HEK293 (cell line): ENCODE data around the gene MAGI2.

Experiments used
- CTCF ChIA-PET: fragments of 350-600 bp; formaldehyde crosslinking; extraction: SDS; loops from one replicate; lab custom pipeline; 2021; ENCODE audit warnings: antibody characterized with exemption; lab: Yijun Ruan, JAX
- POLR2A ChIA-PET: fragments of 300-600 bp; formaldehyde crosslinking; extraction: SDS; loops from one replicate; lab custom pipeline; 2020; ENCODE audit warnings: antibody characterized with exemption, inconsistent platforms; lab: Yijun Ruan, JAX
- H3K27ac ChIP-seq: fragments of 200-500 bp; sonication (Bioruptor generic); 2 replicates; pipeline ENCODE4 v1.5.1; 2014; ENCODE audit warnings: low read depth, low read length, control low read depth, inconsistent platforms; ENCODE audit errors: extremely low read depth
- H3K36me3 ChIP-seq, 2 experiments: fragments of 200-500 bp in 1 of 2; sonication (Bioruptor generic) in 1 of 2; 1 replicate in 1 of 2; 2 replicates in 1 of 2; pipeline ENCODE4 v1.5.1; 2014 to 2017; ENCODE audit warnings: inconsistent platforms in 2 of 2, low read length in 2 of 2; ENCODE audit not compliant: control insufficient read depth in 2 of 2, insufficient read depth in 1 of 2
- H3K4me1 ChIP-seq: fragments of 200-500 bp; sonication (Bioruptor generic); 2 replicates; pipeline ENCODE4 v1.5.1; 2014; ENCODE audit warnings: mild to moderate bottlenecking, low read length, inconsistent platforms; ENCODE audit not compliant: control insufficient read depth, insufficient read depth
- H3K4me3 ChIP-seq: 2 replicates; pipeline ENCODE4 v1.5.1; 2011; ENCODE audit warnings: low read depth, mild to moderate bottlenecking, control low read depth, low read length, moderate library complexity
- H3K9me3 ChIP-seq: fragments of 200-500 bp; sonication (Bioruptor generic); 2 replicates; pipeline ENCODE4 v1.5.1; 2014; ENCODE audit warnings: low read depth, low read length, inconsistent platforms; ENCODE audit not compliant: control insufficient read depth, insufficient read depth
- GLI4 ChIP-seq: fragments of 450-650 bp; formaldehyde crosslinking; IDR thresholded peaks from 2 replicates; pipeline ENCODE4 v1.5.1; 2016; ENCODE audit warnings: missing biosample characterization, missing genetic modification characterization
- SCRT1 ChIP-seq: fragments of 450-650 bp; formaldehyde crosslinking; IDR thresholded peaks from 2 replicates; pipeline ENCODE4 v1.5.1; 2016; ENCODE audit warnings: missing biosample characterization, missing genetic modification characterization, borderline replicate concordance
- ZNF121 ChIP-seq: fragments of 450-650 bp; formaldehyde crosslinking; IDR thresholded peaks from 2 replicates; pipeline ENCODE4 v1.5.1; 2016; ENCODE audit warnings: missing biosample characterization, missing genetic modification characterization
- ZNF140 ChIP-seq: fragments of 450-650 bp; formaldehyde crosslinking; IDR thresholded peaks from 2 replicates; pipeline ENCODE4 v1.5.1; 2016; ENCODE audit warnings: missing biosample characterization, missing genetic modification characterization
- ZNF274 ChIP-seq, 2 experiments: fragments of 200-500 bp in 1 of 2; fragments of 450-650 bp in 1 of 2; sonication (Bioruptor generic) in 1 of 2; formaldehyde crosslinking in 1 of 2; IDR thresholded peaks; 2 replicates each; pipeline versions ENCODE4 v1.5.1 to v1.6.1; 2014 to 2016; ENCODE audit warnings: borderline replicate concordance in 1 of 2, inconsistent platforms in 1 of 2, low read length in 1 of 2, missing biosample characterization in 1 of 2, missing genetic modification characterization in 1 of 2
- ZNF394 ChIP-seq: fragments of 450-650 bp; formaldehyde crosslinking; IDR thresholded peaks from 2 replicates; pipeline ENCODE4 v1.5.1; 2016; ENCODE audit warnings: missing biosample characterization, missing genetic modification characterization, mild to moderate bottlenecking, moderate library complexity, borderline replicate concordance
- ZNF473 ChIP-seq: fragments of 450-650 bp; formaldehyde crosslinking; IDR thresholded peaks from 2 replicates; pipeline ENCODE4 v1.5.1; 2017; ENCODE audit warnings: missing biosample characterization, missing genetic modification characterization
- ZNF658 ChIP-seq: fragments of 450-650 bp; formaldehyde crosslinking; IDR thresholded peaks from 2 replicates; pipeline ENCODE4; 2016; ENCODE audit warnings: missing biosample characterization, missing genetic modification characterization
- ZNF776 ChIP-seq: fragments of 450-650 bp; formaldehyde crosslinking; IDR thresholded peaks from 2 replicates; pipeline ENCODE4 v1.5.0; 2017; ENCODE audit warnings: missing biosample characterization, missing genetic modification characterization, borderline replicate concordance
- ZNF830 ChIP-seq: fragments of 450-650 bp; IDR thresholded peaks from 2 replicates; pipeline ENCODE4 v1.5.0; 2018; ENCODE audit warnings: missing biosample characterization, missing genetic modification characterization, low read depth, mild to moderate bottlenecking, moderate library complexity
- ZNF837 ChIP-seq: fragments of 450-650 bp; formaldehyde crosslinking; IDR thresholded peaks from 2 replicates; pipeline ENCODE4 v1.5.1; 2016; ENCODE audit warnings: missing biosample characterization, missing genetic modification characterization
- ZSCAN30 ChIP-seq: fragments of 450-650 bp; IDR thresholded peaks from 2 replicates; pipeline ENCODE4 v1.5.1; 2018; ENCODE audit warnings: missing biosample characterization, mild to moderate bottlenecking, missing genetic modification characterization, moderate library complexity
- TF ChIP-seq, protein P1 (sequence below): fragments of 450-650 bp; formaldehyde crosslinking; IDR thresholded peaks from 2 replicates; pipeline ENCODE4 v1.5.1; 2016; ENCODE audit warnings: missing biosample characterization, missing genetic modification characterization
- TF ChIP-seq, protein P2 (sequence below): fragments of 450-650 bp; formaldehyde crosslinking; IDR thresholded peaks from 2 replicates; pipeline ENCODE4 v1.5.1; 2016; ENCODE audit warnings: missing biosample characterization, missing genetic modification characterization
- TF ChIP-seq, protein P3 (sequence below): fragments of 450-650 bp; formaldehyde crosslinking; IDR thresholded peaks from 2 replicates; pipeline ENCODE4 v1.5.1; 2016; ENCODE audit warnings: missing biosample characterization, missing genetic modification characterization, borderline replicate concordance

The MAGI2 gene

DNA sequence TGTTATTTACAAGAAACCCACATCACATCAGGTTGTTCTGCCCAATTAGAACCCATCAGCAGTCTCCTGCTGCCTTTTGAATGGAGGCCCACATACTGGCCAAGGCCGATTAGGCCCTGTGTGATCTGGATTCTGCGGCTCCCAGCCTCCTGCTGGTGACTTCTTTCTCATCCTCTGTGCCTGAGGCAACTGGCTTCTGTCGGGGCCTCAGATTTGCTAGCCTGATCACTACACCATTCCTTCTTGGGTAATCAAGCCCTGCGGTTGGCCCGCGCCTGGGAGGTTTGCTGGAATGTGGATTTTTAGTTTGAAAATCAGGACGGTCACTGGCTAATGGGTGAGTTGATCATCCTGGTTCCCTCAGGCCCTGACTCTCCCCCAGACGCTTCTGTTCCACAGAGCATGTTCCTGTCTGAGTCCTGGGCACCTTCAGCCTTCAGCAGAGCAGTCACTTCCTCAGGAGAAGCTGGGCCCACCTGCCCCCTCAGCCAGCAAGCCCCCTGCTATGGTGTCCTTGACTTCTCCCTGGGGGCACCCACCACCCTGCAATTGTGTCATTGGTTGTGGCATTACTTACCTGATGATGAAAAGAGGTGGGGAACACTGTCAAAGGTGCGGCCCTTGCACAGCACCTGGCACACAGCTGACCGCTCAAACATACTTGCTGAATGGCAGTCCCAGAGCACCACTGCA, 1447.3 kb downstream of the MAGI2 start:
- POLR2A ChIA-PET: no interaction called here
- H3K9me3 ChIP-seq: no peaks in the 10 kb centered on the region
- no peaks in the 10 kb centered on the region for H3K4me1 ChIP-seq
- CTCF ChIA-PET: interaction anchor here (0.7 kb wide), 1 partner anchor 345 kb away, joined by 3 read pairs; no protein-coding TSS in a partner anchor
- no peak overlapping the region for H3K4me3 ChIP-seq
- no peaks in the 10 kb centered on the region for H3K36me3 ChIP-seq
- no peak for TF ChIP-seq ZNF837
- TF ChIP-seq, protein P1, sequence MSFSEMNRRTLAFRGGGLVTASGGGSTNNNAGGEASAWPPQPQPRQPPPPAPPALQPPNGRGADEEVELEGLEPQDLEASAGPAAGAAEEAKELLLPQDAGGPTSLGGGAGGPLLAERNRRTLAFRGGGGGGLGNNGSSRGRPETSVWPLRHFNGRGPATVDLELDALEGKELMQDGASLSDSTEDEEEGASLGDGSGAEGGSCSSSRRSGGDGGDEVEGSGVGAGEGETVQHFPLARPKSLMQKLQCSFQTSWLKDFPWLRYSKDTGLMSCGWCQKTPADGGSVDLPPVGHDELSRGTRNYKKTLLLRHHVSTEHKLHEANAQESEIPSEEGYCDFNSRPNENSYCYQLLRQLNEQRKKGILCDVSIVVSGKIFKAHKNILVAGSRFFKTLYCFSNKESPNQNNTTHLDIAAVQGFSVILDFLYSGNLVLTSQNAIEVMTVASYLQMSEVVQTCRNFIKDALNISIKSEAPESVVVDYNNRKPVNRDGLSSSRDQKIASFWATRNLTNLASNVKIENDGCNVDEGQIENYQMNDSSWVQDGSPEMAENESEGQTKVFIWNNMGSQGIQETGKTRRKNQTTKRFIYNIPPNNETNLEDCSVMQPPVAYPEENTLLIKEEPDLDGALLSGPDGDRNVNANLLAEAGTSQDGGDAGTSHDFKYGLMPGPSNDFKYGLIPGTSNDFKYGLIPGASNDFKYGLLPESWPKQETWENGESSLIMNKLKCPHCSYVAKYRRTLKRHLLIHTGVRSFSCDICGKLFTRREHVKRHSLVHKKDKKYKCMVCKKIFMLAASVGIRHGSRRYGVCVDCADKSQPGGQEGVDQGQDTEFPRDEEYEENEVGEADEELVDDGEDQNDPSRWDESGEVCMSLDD (tag by site-specific recombination): no peak
- no peak for TF ChIP-seq ZNF140 (tag by site-specific recombination)
- no peak for TF ChIP-seq ZNF121
- TF ChIP-seq SCRT1 (tag by site-specific recombination): no peak
- no peak for TF ChIP-seq ZNF473 (tag by site-specific recombination)
- TF ChIP-seq ZNF394 (tag by site-specific recombination): no peak
- no peak for TF ChIP-seq GLI4 (tag by site-specific recombination)
- no peak for TF ChIP-seq ZNF658 (tag by site-specific recombination)
- no peak for TF ChIP-seq ZNF274 (IDR thresholded peaks at IDR 0.05; ENCODE audit: low read length)
- TF ChIP-seq ZNF274 (tag by site-specific recombination; IDR thresholded peaks at IDR 0.05; ENCODE audit: borderline replicate concordance): no peak
- TF ChIP-seq, protein P2, sequence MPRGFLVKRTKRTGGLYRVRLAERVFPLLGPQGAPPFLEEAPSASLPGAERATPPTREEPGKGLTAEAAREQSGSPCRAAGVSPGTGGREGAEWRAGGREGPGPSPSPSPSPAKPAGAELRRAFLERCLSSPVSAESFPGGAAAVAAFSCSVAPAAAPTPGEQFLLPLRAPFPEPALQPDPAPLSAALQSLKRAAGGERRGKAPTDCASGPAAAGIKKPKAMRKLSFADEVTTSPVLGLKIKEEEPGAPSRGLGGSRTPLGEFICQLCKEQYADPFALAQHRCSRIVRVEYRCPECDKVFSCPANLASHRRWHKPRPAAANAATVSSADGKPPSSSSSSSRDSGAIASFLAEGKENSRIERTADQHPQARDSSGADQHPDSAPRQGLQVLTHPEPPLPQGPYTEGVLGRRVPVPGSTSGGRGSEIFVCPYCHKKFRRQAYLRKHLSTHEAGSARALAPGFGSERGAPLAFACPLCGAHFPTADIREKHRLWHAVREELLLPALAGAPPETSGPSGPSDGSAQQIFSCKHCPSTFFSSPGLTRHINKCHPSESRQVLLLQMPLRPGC (tag by site-specific recombination): no peak
- TF ChIP-seq, protein P3, sequence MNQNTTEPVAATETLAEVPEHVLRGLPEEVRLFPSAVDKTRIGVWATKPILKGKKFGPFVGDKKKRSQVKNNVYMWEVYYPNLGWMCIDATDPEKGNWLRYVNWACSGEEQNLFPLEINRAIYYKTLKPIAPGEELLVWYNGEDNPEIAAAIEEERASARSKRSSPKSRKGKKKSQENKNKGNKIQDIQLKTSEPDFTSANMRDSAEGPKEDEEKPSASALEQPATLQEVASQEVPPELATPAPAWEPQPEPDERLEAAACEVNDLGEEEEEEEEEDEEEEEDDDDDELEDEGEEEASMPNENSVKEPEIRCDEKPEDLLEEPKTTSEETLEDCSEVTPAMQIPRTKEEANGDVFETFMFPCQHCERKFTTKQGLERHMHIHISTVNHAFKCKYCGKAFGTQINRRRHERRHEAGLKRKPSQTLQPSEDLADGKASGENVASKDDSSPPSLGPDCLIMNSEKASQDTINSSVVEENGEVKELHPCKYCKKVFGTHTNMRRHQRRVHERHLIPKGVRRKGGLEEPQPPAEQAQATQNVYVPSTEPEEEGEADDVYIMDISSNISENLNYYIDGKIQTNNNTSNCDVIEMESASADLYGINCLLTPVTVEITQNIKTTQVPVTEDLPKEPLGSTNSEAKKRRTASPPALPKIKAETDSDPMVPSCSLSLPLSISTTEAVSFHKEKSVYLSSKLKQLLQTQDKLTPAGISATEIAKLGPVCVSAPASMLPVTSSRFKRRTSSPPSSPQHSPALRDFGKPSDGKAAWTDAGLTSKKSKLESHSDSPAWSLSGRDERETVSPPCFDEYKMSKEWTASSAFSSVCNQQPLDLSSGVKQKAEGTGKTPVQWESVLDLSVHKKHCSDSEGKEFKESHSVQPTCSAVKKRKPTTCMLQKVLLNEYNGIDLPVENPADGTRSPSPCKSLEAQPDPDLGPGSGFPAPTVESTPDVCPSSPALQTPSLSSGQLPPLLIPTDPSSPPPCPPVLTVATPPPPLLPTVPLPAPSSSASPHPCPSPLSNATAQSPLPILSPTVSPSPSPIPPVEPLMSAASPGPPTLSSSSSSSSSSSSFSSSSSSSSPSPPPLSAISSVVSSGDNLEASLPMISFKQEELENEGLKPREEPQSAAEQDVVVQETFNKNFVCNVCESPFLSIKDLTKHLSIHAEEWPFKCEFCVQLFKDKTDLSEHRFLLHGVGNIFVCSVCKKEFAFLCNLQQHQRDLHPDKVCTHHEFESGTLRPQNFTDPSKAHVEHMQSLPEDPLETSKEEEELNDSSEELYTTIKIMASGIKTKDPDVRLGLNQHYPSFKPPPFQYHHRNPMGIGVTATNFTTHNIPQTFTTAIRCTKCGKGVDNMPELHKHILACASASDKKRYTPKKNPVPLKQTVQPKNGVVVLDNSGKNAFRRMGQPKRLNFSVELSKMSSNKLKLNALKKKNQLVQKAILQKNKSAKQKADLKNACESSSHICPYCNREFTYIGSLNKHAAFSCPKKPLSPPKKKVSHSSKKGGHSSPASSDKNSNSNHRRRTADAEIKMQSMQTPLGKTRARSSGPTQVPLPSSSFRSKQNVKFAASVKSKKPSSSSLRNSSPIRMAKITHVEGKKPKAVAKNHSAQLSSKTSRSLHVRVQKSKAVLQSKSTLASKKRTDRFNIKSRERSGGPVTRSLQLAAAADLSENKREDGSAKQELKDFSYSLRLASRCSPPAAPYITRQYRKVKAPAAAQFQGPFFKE (tag by site-specific recombination): no peak
- no peak overlapping the region for H3K27ac ChIP-seq

DNA sequence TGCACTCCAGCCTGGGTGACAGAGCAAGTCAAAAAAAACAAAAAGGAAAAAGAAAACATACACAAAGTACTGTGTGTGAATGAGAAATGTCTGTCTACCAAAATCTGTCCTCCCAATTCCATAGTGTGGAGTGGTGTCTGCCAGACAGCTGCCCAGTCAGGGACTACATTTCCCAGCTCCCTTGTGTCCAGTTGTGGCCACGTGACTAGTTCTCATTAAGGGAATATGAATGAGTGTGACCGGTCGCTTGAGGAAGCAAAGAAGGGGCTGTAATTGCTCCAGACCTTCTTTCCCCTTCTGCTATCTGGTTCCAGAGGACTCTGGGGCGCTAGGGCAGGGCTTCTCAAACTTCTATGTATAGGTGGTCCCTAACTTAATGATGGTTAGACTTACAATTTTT, 1450.8 kb downstream of the MAGI2 start:
- H3K4me1 ChIP-seq: no peaks in the 10 kb centered on the region
- H3K36me3 ChIP-seq: no peaks in the 10 kb centered on the region
- no peak overlapping the region for H3K4me3 ChIP-seq
- ChIA-PET POLR2A (no interaction called here), CTCF (no interaction called here)
- no peaks in the 10 kb centered on the region for H3K9me3 ChIP-seq
- TF ChIP-seq ZSCAN30 (tag by site-specific recombination) (no peak), ZNF776 (tag by site-specific recombination) (no peak), GLI4 (tag by site-specific recombination) (no peak), ZNF830 (tag by site-specific recombination) (no peak)
- no peak overlapping the region for H3K27ac ChIP-seq
